HTERT RPE-1 (cell line): ENCODE results near the gene LTBP1.

Source experiments
- in situ Hi-C: fragments of 300-500 bp; cut with MboI; formaldehyde crosslinking; loops from 4 replicates; pipeline ENCODE4 v1.14.3; 2020; ENCODE audit warnings: low sequenced_read_pairs

LTBP1 gene

GRCh38 chr2:33106115-33106514 lies 159.4 kb downstream of the LTBP1 start:
- in situ Hi-C loops, result no loop called here

DNA sequence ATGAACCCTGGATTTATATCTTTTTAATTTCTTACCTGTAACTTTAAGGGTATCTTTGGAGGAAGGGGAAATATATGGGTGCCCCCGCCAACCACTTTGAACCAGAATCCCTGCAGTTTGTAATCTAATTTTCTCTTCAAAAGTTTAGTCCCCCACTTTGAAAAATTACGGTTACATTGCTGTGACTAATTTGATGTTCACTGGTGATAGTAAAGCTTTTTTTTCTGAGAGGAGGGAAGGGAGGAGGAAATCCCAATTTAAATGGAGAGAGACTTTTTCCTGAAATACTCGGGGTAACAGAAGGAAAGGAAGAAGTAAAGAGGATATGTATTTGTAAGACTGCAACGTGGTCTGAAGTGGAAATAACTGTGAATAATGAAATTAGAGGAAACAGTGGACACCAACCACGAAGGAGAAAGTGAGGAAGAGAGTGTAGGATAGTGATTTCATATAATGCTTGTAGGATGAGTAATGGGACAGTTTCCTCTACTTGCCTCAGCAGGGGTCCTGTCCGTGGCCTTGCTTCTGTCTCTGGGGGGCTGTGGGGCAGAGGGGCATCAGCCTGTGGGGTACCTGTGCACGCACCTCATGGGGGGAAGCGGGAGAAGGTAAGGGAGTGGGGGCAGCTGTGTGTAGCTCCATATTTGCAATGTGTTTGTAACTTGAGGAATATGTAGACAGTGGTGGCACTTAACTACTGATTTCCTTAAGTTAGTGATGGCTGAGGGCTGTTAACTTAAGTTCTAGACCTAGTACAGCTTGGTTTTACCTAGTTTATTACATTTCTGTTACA lies 161.1 kb downstream of the LTBP1 start:
- in situ Hi-C loops, result no loop called here

GRCh38 chr2:33108483-33109443 lies 162.0 kb downstream of the LTBP1 start:
- in situ Hi-C loops, result no loop called here

DNA sequence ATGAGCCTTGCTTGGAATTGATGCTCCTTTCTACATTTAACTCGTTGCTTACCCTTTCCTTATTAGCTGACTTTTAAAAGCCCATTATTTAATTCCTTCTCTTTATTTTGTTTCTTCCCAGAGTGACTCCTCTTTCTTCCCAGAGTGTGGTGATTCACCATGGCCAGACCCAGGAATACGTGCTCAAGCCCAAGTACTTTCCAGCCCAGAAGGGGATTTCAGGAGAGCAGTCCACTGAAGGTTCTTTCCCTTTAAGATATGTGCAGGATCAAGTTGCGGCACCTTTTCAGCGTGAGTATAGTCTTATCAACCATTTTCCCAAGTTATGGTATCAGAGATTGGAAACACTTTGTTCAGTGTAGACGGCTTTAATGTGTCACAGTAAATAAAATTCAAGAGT lies 163.7 kb downstream of the LTBP1 start:
- in situ Hi-C loops, result no loop called here

GRCh38 chr2:33111002-33111446 lies 164.3 kb downstream of the LTBP1 start:
- in situ Hi-C loops, result no loop called here

DNA sequence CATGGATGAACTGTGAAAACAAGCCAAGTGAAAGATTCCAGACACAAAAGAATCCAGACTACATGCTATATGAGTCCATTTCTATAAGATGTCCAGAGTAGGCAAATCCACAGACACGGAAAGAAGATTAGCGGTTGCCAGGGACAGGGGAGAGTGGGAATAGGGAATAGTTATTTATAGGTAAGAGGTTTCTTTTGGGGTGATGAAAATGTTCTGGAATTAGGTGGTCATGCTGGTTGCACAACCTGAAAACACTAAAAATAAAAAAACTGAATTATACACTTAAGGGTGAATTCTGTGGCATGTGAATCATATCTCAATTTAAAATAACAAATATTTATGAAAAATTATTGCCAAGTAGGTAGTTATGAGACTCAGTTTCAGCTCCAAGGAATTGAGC lies 168.4 kb downstream of the LTBP1 start:
- in situ Hi-C loops, result no loop called here

DNA sequence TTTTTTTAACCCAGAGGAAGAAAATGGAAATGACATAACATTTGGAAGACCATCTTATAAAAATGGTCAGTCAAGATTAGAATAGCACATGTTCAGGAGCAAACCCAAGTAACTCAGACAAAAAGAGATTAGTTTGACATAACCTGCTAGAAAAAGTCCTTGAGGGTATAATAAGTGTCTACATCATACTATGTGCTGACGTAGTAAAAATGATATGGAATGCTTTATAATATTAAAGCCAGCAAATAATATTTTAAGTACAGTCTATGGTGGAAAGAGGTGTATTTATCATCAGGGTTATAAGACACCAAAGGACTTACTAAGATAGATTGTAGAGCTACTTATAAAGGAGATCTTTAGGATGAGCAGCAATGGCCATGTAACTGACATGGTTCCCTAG lies 169.0 kb downstream of the LTBP1 start:
- in situ Hi-C loops, result no loop called here

DNA sequence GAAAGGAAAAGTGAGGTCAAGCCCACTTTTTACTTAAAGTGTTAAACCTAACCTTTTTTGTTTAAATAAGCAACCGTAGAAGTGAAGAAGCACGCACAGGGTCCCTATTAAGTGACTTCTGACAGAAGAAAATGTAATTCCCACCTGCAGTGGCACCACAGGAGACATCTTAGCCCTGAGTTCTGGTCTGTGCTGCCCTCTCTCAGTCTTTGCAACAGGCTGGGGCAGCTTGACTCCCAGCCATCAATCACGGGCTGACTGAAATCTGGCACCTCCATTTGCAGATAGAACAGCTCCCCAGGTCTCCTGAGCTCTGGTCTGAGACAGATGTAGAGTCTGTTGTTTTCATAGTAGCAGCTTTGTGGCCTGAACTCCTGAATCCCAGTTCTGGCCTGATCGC lies 170.0 kb downstream of the LTBP1 start:
- in situ Hi-C loops, result no loop called here

DNA sequence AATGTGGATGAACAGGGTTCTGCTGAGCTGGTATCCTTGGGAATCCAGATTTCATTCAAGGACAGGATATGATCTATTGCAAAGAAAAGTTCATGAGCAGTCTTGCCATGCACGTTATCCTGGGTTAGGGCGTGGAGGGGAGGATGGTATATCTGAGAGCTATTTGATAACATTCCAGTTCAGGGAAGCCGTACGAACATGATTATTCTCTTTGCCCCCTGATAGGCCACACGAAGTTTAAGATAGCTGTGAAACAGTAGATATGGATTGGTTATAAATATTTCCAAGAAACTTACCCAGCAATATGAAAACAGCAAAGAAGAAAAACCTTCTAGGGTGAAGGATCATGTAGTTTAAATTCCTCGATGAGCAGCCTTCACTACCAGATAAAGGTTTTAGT lies 171.9 kb downstream of the LTBP1 start:
- in situ Hi-C loops, result no loop called here

GRCh38 chr2:33121416-33121815 lies 174.7 kb downstream of the LTBP1 start:
- in situ Hi-C loops, result no loop called here

- in situ Hi-C loops, result no loop called here
Measured at GRCh38 chr2:33121925-33122324, 175.2 kb downstream of the LTBP1 start.

- in situ Hi-C loops, result no loop called here
Measured at GRCh38 chr2:33122726-33123125, 176.0 kb downstream of the LTBP1 start.

DNA sequence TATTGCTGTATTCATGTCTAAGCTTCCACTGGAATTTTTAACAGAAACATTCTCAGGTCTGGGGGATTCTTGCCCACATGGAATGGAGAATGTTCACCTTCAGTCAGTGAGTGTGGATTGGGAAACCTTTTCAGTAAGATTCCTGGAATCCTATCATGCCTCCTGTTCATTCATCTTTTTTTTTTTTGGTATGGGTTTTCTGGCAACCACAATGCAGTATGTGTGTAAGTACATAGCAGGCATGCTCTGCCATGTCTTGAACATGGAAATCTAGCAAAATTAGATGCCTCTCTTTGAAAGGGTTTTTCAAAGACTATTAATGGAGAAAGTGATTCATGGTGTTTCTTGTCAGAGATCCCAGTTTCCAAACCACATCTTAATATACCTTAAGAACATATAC lies 176.5 kb downstream of the LTBP1 start:
- in situ Hi-C loops, result no loop called here

- in situ Hi-C loops, result no loop called here
Measured at GRCh38 chr2:33126552-33126951, 179.8 kb downstream of the LTBP1 start.

DNA sequence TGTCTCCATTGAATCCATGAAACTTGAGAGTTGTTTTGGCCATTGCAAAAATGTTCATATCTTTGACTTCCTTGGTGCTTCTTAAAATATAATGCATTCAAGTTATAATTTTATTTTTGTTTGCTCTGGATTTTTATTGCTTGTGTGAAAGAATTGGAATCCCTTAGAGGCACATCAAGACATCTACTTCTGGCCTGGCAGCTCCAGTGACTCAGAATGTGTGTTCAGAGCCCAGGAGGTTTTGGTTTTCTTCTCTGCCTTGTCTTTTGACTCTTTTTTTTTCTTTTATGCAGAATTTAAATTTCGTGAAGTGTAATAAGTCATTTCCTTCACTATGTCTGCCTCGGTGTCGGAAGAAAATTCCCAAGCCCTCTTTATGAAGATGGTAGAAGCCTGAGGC lies 180.2 kb downstream of the LTBP1 start:
- in situ Hi-C loops, result no loop called here

GRCh38 chr2:33129263-33130053 lies 182.7 kb downstream of the LTBP1 start:
- in situ Hi-C loops, result no loop called here

GRCh38 chr2:33130054-33130447 lies 183.3 kb downstream of the LTBP1 start:
- in situ Hi-C loops, result no loop called here

GRCh38 chr2:33130544-33130943 lies 183.8 kb downstream of the LTBP1 start:
- in situ Hi-C loops, result no loop called here

GRCh38 chr2:33131111-33131510 lies 184.4 kb downstream of the LTBP1 start:
- in situ Hi-C loops, result no loop called here

- in situ Hi-C loops, result no loop called here
Measured at GRCh38 chr2:33131749-33132148, 185.0 kb downstream of the LTBP1 start.

DNA sequence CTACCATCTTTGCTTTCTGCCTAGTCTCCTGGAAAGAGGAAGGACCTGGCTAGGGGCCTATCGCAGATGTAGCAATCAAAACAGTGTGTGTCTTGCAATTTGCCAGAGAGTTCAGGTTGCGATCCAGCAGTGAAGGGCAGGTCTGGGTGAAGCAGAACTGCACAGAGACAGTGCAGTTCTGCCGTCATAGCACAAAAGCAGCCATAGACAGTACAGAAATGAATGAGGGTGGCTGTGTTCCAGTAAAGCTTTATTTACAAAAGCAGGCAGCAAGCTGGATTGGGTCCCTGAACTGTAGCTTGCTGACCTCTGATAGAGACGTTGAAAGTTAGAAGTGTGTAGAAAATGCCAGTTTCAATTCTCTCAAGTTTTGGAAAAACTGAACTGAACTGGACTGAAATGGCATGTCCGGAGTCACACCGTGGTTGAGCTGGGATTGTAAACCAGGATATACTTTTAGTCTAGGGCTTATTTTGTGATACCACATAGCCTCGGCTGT lies 186.8 kb downstream of the LTBP1 start:
- in situ Hi-C loops, result no loop called here
